Middle frontal gyrus (tissue), 1 donor: ENCODE measurements around the gene APOL5.
"Not testable (repeated sequence)": the region's sequence is repeated elsewhere in the genome, so short reads cannot be mapped to it uniquely, and the experiment has no call there.

Experiments used
- DNase-seq: peaks from one replicate; pipeline ENCODE4 v3.0.0-alpha.2; 2015; ENCODE audit warnings: low spot score; ENCODE audit errors: extremely low spot score

Gene APOL5

GRCh38 chr22:35708917-35709316 lies 8.8 kb upstream of the APOL5 start:
- no peak for DNase-seq

- DNase-seq = no peak
Measured at GRCh38 chr22:35711336-35711735, 6.3 kb upstream of the APOL5 start.

GRCh38 chr22:35712672-35713071 lies 5.0 kb upstream of the APOL5 start:
- DNase-seq = no peak

- no peak for DNase-seq
Measured at GRCh38 chr22:35719212-35719875, 1.7 kb downstream of the APOL5 start.

GRCh38 chr22:35721960-35722359 lies 4.3 kb downstream of the APOL5 start:
- DNase-seq = no peak

- DNase-seq = no peak
Measured at GRCh38 chr22:35725521-35725920, 7.8 kb downstream of the APOL5 start.

GRCh38 chr22:35726398-35726797 lies 8.7 kb downstream of the APOL5 start:
- DNase-seq = no peak

GRCh38 chr22:35726933-35727332 lies 9.3 kb downstream of the APOL5 start:
- DNase-seq = no peak

- DNase-seq = no peak
Measured at GRCh38 chr22:35727436-35727835, 9.8 kb downstream of the APOL5 start.

GRCh38 chr22:35728639-35729308 lies 11.1 kb downstream of the APOL5 start:
- DNase-seq = no peak

- no peak for DNase-seq
Measured at GRCh38 chr22:35729309-35729698, 11.6 kb downstream of the APOL5 start.

- no peak for DNase-seq
Measured at GRCh38 chr22:35731321-35731720, 13.6 kb downstream of the APOL5 start.

- no peak for DNase-seq
Measured at GRCh38 chr22:35732116-35732515, 14.4 kb downstream of the APOL5 start.

GRCh38 chr22:35733036-35733435 lies 15.4 kb downstream of the APOL5 start:
- DNase-seq = no peak

- DNase-seq = no peak
Measured at GRCh38 chr22:35733791-35734516, 16.3 kb downstream of the APOL5 start.

GRCh38 chr22:35734517-35734827 lies 16.8 kb downstream of the APOL5 start:
- DNase-seq = no peak

- no peak for DNase-seq
Measured at GRCh38 chr22:35735542-35735941, 17.9 kb downstream of the APOL5 start.

GRCh38 chr22:35736166-35736565 lies 18.5 kb downstream of the APOL5 start:
- DNase-seq = no peak

GRCh38 chr22:35736701-35737100 lies 19.0 kb downstream of the APOL5 start:
- no peak for DNase-seq

- DNase-seq = not testable (repeated sequence)
Measured at GRCh38 chr22:35737886-35738285, 20.2 kb downstream of the APOL5 start.

- DNase-seq = no peak
Measured at GRCh38 chr22:35739076-35739930, 21.6 kb downstream of the APOL5 start.

- DNase-seq = no peak
Measured at GRCh38 chr22:35739931-35740380, 22.3 kb downstream of the APOL5 start.
